SIG-M5 (cell line): ENCODE data around the gene GUCY1A2.
"Not testable (repeated sequence)": the region's sequence is repeated elsewhere in the genome, so short reads cannot be mapped to it uniquely, and the experiment has no call there.

Experiments used
- DNase-seq: peaks from one replicate; lab custom pipeline; 2025; lab: John Stamatoyannopoulos, UW

The GUCY1A2 gene, protein sequence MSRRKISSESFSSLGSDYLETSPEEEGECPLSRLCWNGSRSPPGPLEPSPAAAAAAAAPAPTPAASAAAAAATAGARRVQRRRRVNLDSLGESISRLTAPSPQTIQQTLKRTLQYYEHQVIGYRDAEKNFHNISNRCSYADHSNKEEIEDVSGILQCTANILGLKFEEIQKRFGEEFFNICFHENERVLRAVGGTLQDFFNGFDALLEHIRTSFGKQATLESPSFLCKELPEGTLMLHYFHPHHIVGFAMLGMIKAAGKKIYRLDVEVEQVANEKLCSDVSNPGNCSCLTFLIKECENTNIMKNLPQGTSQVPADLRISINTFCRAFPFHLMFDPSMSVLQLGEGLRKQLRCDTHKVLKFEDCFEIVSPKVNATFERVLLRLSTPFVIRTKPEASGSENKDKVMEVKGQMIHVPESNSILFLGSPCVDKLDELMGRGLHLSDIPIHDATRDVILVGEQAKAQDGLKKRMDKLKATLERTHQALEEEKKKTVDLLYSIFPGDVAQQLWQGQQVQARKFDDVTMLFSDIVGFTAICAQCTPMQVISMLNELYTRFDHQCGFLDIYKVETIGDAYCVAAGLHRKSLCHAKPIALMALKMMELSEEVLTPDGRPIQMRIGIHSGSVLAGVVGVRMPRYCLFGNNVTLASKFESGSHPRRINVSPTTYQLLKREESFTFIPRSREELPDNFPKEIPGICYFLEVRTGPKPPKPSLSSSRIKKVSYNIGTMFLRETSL

DNA sequence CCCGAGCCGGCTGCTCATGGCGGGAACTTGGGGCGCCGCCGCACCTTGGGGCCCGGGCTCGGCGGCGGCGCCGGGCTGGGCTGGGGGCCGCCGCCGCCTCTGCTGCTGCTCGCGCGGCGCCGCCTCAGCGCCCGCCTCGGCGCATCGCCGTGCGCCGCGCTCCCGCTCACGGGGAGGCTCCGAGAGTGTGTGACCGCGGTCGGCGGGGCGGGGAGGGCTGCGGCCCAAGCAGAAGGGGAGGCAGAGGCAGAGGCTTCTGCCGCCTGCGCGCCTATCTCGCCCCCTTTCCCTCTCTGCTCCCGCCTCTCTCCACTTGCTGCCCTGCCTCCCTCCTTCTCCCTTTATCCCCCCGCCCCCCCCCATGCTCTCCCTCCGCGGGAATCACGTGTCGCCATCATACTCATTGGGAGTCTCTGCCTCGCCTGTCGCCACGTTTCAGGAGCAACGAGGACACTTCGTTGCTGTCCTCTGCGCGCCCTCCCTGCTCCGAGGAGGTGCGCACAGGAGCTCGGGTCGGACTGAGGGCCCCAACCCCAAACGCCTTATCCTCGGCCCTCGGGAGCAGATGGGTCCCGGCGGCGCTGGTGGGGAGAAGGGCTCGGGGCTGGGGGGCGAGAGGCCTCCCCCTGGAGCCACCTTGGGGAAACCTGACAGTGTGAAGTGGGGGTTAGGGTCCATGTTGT is at the start of gene GUCY1A2:
GUCY1A2 (minus strand) TSS at position 258 of the 683 bp plus-strand sequence. CDS start 421 bp downstream, outside the sequence.
- DNase-seq, result no peak

DNA sequence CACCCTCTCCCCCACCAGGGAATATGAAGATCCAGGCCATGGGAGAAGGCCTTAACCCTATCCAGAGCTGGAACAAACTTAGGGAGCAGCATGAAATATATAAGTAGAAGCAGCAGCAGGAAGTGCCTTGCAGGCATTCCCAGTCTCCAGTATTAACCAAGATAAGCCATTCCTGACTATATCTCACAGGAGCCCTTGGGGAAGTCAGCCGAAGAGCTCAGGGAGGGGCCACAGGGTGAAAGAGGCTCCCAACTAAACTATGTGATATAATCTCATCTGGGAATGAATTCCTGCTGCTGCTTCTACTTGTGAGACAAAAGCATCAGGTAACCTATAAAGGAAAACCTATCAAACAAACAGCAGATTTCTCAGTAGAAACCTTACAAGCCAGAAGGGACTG is 36.1 kb upstream of the GUCY1A2 start:
- no peak for DNase-seq

GRCh38 chr11:107051332-107051731 is 33.1 kb upstream of the GUCY1A2 start:
- DNase-seq, result not testable (repeated sequence)

GRCh38 chr11:107050899-107051298 is 32.6 kb upstream of the GUCY1A2 start:
- not testable (repeated sequence) for DNase-seq

DNA sequence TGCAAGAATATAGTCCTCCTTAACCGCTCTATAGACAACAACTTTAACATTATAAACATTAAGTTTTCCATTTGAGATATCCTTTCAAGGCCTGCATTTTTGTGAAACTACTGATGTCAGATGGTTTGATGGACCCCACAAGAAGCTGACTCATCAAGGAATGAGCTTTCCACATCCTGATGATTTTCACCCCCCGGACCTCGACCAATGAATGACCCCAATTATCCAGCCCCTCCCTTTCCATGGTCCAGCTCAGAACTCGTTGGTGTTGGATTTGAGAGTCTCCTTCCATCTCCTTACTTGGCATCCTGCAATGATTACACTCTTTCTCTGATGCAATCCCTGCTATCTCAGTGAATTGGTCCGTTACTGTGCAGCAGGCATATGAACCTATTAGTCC is 31.8 kb upstream of the GUCY1A2 start:
- DNase-seq, result no peak

DNA sequence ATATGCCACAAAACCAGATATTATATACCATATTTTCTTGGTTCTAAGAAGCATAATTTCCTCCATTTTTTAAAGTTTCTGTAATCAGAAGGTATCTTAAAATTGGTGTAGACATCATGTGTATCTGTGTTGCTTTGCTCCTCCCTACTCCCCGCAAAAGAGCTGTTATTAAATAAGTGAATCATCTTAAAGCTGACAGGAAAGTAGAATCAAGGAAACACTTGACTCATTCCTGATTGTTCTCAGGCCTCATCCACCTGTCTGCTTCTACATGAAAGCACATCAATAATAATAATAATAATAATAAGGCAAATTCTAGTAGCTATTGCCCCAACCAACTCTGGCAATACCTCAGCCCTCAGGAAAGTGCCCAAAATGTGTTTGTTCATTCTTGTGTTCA is 26.2 kb upstream of the GUCY1A2 start:
- no peak for DNase-seq

DNA sequence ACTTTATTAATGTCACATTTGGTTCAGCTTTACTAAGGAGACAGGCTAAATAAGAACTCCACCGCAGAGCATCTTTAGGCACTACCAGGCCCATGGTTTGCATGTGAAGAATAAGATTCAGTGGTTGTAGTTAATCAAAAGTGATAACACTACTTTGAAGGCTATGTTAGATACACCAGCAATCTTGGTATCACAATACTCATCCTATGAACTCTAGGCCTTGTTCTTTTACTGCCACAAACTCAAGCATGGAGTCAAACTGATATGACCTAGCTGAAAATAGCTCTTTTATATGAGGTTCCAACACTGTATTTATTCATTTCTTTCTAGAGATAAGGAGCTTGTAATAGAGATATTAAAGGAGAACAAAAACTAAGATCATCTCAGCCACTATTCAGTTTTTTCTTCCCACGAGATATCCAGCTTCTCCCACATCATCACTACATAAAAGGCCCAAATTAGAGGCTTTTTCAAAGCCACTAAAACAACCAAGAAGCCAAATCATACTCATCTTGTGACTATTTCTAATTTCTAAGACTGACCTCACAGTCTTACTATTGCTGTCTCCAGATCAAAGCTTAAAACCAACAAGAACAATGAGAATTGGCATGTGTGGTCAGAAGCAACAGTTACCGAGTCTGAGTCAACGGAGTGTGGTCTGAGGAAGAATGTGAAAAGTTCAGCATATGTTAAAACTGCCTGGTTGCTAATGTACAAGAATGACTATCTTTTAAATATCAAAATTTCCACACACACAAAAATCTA is 25.1 kb upstream of the GUCY1A2 start:
- DNase-seq, result no peak

DNA sequence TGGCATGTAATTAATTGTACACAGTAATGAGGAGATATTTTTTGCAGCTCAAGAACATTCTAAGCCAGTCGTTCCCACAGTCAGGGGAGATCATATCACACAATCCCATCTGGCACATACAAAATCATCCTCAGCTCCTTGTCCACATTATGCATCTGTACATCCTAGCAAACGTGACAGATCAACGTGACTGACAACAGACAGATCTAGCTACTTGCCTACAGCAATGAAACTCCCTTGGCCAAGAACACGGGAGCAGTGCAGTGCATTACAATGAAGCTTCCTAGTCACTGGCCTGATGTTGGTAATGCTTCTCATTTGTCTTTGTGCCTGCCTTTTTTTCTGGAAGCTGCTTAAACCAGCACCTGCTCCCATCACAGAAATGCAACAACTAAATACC is 24.5 kb upstream of the GUCY1A2 start:
- no peak for DNase-seq

DNA sequence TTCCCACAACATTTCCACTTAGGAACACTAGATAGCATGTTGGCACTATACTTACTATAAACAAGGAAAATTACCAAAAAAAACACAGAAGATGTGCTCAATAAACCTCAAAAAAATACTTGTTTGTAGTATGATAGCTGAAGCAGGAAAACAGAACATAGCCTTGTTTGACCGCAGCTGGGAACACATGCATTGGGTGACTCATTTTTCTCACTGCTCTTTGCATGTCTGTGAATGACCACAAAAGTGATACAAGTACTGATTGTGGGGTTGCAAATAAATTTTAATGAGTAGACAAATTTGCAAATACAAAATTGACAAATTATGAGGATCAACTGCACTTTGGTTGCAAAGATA is 22.8 kb upstream of the GUCY1A2 start:
- DNase-seq, result no peak

DNA sequence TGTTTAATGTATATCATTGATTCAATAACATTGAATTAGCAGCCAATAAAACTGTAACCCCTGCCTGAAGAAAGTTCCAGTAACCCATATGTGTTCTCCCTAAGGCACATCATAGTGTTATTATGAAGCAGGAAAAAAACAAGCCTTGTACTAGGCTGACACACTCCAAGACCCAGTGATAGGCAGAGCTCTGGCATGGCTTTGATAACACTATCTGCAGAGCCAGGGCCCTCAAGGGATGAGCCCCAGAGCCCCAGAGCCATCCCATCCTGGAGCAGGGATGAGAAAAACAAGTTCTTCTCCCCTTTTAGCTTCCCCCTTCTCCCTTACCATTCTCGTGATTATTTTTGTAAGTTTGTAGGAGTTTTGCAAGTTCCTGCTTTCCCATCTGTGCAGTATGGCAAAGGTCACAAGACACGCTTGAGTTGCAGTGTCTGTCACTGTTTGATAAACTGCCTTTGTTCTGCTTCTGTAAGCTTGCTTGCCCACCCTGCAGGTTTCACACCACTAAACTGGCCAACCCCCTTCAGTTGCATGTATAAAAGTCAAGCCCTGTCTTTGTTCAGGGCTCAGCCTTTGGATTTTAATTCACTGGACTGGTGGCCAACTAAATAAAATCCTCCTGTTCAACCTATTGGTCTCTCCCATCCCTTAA is 22.3 kb upstream of the GUCY1A2 start:
- no peak for DNase-seq

- DNase-seq, result no peak
Observed at GRCh38 chr11:107025673-107026072, 7.4 kb upstream of the GUCY1A2 start.

- no peak for DNase-seq
Observed at GRCh38 chr11:107020594-107020993, 2.3 kb upstream of the GUCY1A2 start.

DNA sequence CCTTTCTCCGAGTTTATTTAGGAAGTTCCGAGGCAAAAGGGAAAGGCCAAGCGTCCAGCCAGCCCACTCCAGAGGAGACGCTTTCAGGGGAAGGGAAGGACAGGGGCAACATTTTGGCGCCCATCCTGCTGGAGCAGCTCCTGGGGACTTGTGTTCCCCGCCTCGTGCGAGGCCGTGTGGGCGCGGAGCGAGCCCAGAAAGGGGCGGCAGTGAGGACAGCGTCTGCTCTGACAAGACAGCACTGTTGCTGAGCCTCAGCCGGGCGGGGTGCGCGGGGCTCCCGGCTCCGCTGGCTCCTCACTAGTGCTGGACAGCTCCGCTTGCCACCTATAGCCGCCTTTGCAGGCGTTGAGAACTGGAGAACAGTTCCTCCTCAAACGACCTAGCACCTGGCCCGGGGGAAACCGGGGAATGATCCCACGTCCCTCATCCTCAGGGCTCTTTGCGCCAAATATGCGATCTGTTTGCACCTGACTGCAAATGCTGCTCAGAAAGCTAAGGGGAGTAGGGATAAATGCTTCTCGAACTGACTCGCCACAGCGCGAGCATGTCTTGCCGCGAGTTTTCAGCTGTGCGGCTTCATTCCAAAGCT is 722 bp upstream of the GUCY1A2 start:
- DNase-seq, result no peak

DNA sequence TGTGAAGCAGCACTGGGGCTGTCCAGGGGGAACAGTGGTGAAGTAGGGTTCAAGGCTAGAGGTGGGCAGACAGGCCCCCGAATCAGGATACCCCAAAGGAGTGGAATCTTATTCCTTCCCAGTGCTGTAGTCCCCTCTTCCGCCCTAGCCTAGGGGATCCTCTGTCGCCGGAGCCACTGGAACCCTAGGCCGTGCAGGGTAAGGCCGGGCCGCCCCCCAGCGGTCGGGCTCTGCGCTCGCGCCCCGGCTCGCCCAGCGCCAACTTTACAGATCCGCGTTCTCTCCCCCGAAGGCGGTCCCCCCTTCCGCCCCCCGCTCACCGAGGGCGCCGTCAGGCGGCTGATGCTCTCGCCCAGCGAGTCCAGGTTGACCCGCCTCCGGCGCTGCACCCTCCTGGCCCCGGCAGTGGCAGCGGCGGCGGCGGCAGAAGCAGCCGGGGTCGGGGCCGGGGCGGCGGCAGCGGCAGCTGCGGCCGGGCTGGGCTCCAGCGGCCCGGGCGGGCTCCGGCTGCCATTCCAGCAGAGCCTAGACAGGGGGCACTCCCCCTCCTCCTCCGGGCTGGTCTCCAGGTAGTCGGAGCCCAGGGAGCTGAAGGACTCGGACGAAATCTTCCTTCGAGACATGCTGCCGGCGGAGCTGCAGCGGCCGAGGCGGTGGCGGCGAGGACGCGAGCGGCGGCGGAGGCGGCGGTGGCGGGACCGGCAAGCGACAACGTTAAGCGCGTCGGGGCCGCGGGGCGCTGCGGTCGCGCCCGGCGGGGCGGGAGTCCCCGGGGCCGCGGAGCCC is 650 bp downstream of the GUCY1A2 start:
- no peak for DNase-seq

- DNase-seq, result no peak
Observed at GRCh38 chr11:107017104-107017432, 1.2 kb downstream of the GUCY1A2 start.

DNA sequence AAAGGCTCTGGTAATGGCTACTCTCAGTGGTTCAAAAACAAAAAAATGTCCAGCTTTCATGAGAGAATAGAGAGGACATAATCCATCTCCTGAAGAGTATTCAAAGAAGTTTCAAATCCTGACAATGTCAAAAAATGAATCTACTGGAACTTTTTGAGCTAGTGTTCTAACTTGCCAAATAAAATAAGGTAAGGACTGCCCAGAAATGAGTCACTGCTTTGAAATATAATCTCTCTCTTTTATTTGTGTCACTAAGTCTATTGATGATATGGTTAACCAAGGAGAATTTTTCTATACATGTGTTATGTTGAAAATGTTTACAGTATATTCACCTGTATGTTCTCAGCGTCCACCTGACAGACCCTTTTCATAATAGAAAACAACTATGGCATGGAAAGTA is 3.4 kb downstream of the GUCY1A2 start:
- no peak for DNase-seq

- no peak for DNase-seq
Observed at GRCh38 chr11:107011977-107012376, 6.3 kb downstream of the GUCY1A2 start.

GRCh38 chr11:107009190-107009589 is 9.1 kb downstream of the GUCY1A2 start:
- DNase-seq, result no peak

GRCh38 chr11:107006076-107006833 is 12.0 kb downstream of the GUCY1A2 start:
- no peak for DNase-seq

GRCh38 chr11:106999196-106999595 is 19.1 kb downstream of the GUCY1A2 start:
- no peak for DNase-seq
